ENCODE data around the gene MAP2K4.

DNA sequence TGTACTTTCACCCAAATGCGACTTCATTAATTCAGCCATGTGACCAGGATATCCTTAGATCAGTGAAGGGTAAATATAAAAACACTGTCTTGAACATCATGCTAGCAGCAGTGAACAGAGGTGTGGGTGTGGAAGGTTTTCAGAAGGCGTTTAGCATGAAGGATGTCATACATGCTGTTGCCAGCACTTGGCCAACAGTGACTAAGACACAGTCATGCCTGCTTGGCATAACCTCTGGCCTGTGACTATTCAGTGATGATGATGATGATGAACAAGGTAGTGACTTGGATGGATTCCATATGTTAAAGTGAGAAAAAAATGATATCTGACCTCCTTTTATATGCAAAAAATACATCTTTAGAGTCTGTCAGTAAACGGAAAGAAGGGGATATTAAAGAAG lies 97.9 kb downstream of the MAP2K4 start:
- TF ChIP-seq, protein P1, sequence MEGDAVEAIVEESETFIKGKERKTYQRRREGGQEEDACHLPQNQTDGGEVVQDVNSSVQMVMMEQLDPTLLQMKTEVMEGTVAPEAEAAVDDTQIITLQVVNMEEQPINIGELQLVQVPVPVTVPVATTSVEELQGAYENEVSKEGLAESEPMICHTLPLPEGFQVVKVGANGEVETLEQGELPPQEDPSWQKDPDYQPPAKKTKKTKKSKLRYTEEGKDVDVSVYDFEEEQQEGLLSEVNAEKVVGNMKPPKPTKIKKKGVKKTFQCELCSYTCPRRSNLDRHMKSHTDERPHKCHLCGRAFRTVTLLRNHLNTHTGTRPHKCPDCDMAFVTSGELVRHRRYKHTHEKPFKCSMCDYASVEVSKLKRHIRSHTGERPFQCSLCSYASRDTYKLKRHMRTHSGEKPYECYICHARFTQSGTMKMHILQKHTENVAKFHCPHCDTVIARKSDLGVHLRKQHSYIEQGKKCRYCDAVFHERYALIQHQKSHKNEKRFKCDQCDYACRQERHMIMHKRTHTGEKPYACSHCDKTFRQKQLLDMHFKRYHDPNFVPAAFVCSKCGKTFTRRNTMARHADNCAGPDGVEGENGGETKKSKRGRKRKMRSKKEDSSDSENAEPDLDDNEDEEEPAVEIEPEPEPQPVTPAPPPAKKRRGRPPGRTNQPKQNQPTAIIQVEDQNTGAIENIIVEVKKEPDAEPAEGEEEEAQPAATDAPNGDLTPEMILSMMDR (IDR thresholded peaks at IDR 0.05; ENCODE audit: control extremely low read depth in 1 of 3, insufficient read depth in 1 of 3, low read depth in 1 of 3, low read length in 3 of 3): no peak
- TF ChIP-seq, protein P2, sequence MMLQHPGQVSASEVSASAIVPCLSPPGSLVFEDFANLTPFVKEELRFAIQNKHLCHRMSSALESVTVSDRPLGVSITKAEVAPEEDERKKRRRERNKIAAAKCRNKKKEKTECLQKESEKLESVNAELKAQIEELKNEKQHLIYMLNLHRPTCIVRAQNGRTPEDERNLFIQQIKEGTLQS (IDR thresholded peaks at IDR 0.05; ENCODE audit: insufficient read depth, low read depth, low read length): no peak
